Measurements from ENCODE around the gene APOL6.
"Not testable (repeated sequence)": the region's sequence is repeated elsewhere in the genome, so short reads cannot be mapped to it uniquely, and the experiment has no call there.

Gene APOL6

DNA sequence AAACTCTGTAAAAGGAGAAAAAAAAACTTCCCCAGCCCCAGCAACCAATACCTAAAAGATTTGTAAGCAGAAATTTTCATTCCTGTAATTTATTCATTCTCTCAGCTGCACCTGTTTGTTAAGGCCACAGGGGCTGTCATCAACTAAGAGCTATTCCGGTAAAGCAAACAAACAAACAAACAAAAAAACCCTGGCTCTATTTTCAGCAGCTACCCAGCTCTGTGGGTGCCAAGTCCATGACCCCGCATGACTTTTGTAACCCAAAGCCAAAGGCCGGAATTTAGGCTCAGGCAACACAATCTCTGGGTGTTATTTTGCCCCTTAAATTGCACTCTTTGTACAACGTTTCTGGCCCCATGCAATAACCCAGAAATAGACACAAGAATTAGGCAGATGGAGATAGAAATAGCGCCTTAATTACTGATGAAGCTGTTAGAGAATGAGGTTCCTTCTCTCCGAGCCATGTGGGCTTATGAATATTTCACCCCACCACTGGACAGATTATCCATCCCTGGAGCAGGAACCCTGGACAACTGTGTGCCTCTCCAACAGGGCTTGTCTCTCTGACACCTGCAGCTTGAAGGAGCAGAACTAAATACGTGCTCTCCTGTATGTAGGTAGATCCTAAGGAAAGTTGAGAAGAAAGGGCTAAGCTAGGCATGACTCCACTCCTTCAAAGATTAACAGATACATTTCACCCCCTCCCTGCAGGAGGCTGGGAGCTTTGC, 29.4 kb downstream of the APOL6 start:
- TF ChIP-seq POLR2AphosphoS5 (IDR thresholded peaks at IDR 0.05; ENCODE audit: low read depth) (no peak), CTCF (IDR thresholded peaks at IDR 0.05; ENCODE audit: insufficient read depth, low read length) (no peak), SPI1 (IDR thresholded peaks at IDR 0.05; ENCODE audit: borderline replicate concordance, low read depth) (no peak), GABPA (IDR thresholded peaks at IDR 0.05; ENCODE audit: low read depth) (no peak), REST (IDR thresholded peaks at IDR 0.05; ENCODE audit: insufficient replicate concordance, low read depth) (no peak)
- Histone ChIP-seq H3K4me3 (replicated peaks; ENCODE audit: insufficient read depth, low read length) (no peak overlapping the region), H3K27ac (replicated peaks) (no peak overlapping the region), H3K27me3 (ENCODE audit: insufficient read depth, poor library complexity, severe bottlenecking) (peaks cover 2% of the 10 kb centered on the region)
- no peak for DNase-seq (ENCODE audit: low read depth in 1 of 2, low spot score in 1 of 2)

- H3K27me3 ChIP-seq (ENCODE audit: insufficient read depth, poor library complexity, severe bottlenecking): no peaks in the 10 kb centered on the region
- TF ChIP-seq CTCF (IDR thresholded peaks at IDR 0.05; ENCODE audit: insufficient read depth, low read length) (no peak), SPI1 (IDR thresholded peaks at IDR 0.05; ENCODE audit: borderline replicate concordance, low read depth) (no peak), GABPA (IDR thresholded peaks at IDR 0.05; ENCODE audit: low read depth) (no peak), POLR2AphosphoS5 (IDR thresholded peaks at IDR 0.05; ENCODE audit: low read depth) (no peak)
- no peak for DNase-seq (ENCODE audit: low read depth in 1 of 2, low spot score in 1 of 2)
- H3K4me3 ChIP-seq (replicated peaks; ENCODE audit: insufficient read depth, low read length): no peak overlapping the region
- H3K27ac ChIP-seq (replicated peaks): no peak overlapping the region
Observed at GRCh38 chr22:35678836-35679235, 30.6 kb downstream of the APOL6 start.

GRCh38 chr22:35679492-35679891, 31.2 kb downstream of the APOL6 start:
- H3K27me3 ChIP-seq (ENCODE audit: insufficient read depth, poor library complexity, severe bottlenecking); H3K27ac ChIP-seq (replicated peaks); DNase-seq (ENCODE audit: low read depth in 1 of 2, low spot score in 1 of 2); H3K4me3 ChIP-seq (replicated peaks; ENCODE audit: insufficient read depth, low read length): not testable (repeated sequence)

DNA sequence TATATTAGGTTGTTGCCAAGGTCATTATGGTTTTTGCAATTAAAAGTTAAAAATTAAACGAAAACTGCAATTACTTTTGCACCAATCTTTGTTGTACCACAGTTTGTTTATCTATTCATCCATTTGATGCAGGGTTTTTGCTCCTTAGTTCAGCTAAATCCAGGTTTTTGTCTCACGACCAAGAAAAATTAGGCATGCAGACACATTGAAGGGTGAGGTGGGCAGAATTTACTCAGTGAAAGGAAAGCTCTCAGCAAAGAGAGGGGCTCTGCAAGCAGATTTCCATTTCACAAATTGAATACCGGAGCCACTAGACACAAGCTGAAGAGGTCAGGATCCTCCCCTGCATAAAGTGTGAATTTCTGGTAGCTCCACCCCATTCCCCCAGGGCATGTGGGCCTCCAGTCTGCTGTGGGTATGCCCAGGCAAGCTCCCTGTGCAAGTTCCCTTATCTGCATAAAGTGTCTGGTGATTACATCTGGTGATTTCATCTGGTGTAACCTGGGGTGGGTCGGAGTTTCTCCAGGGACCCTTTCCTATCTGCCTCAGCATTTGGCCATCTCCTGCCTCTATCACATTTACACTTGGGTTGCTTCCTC, 33.3 kb downstream of the APOL6 start:
- Histone ChIP-seq H3K4me3 (replicated peaks; ENCODE audit: insufficient read depth, low read length) (no peak overlapping the region), H3K27ac (replicated peaks) (no peak overlapping the region), H3K27me3 (ENCODE audit: insufficient read depth, poor library complexity, severe bottlenecking) (no peaks in the 10 kb centered on the region)
- TF ChIP-seq GABPA (IDR thresholded peaks at IDR 0.05; ENCODE audit: low read depth): no peak
- no peak for TF ChIP-seq SPI1 (IDR thresholded peaks at IDR 0.05; ENCODE audit: borderline replicate concordance, low read depth)
- no peak for TF ChIP-seq CTCF (IDR thresholded peaks at IDR 0.05; ENCODE audit: insufficient read depth, low read length)
- no peak for TF ChIP-seq POLR2AphosphoS5 (IDR thresholded peaks at IDR 0.05; ENCODE audit: low read depth)
- no peak for TF ChIP-seq REST (IDR thresholded peaks at IDR 0.05; ENCODE audit: insufficient replicate concordance, low read depth)
- no peak for DNase-seq (ENCODE audit: low read depth in 1 of 2, low spot score in 1 of 2)

Measured in HL-60 (cell line).